Measurements from ENCODE around the gene GNG2.

Gene GNG2

DNA sequence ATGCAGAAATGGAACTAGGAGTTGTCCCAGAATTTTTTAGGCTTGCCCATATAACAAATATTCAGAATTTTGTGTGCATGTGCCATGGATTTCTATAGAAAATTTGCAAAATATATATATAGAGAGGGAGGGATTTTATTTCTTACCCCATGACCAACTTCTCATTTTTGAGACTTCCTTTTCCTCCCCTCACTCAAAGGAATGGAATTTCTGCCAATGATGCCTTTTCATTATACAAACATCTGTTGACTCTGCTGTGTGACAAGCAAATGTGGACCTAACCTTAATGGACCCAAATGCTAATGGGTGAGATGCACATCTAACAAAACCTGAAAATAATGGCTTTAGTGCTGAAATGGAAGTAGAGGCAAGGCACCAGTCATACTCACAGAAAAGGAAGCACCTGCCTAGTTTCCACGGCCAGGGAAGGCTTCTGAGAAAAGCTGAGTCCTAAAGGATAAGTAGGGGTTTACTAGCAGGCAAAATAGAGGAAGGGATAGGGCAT is 3.6 kb upstream of the GNG2 start:
- no peak for DNase-seq (ENCODE audit: low spot score)

DNA sequence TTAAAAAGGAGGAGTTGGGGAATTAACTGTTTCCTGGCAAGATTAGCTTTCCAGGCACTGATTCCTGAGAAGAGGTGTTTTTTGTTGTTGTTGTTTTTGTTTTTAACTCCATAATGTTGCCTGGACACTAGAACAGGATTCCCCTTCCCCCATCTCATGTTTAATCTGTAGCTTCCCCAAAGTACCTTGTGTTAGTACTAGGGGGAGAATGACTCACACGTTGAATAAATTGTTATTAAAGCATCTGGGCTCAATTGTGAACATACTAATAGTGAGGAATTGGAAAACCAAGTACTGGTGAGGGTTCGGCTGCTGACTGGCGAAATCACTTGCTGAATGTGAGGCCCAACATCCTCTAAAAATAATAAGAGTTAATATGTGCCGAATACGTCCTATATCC is 1.3 kb upstream of the GNG2 start:
- DNase-seq (ENCODE audit: low spot score) = no peak

- DNase-seq (ENCODE audit: low spot score) = no peak
Observed at GRCh38 chr14:51860825-51861499, 550 bp downstream of the GNG2 start.

GRCh38 chr14:51862176-51862796 is 1.9 kb downstream of the GNG2 start:
- no peak for DNase-seq (ENCODE audit: low spot score)

- no peak for DNase-seq (ENCODE audit: low spot score)
Observed at GRCh38 chr14:51862860-51863259, 2.4 kb downstream of the GNG2 start.

- no peak for DNase-seq (ENCODE audit: low spot score)
Observed at GRCh38 chr14:51865953-51866747, 5.7 kb downstream of the GNG2 start.

DNA sequence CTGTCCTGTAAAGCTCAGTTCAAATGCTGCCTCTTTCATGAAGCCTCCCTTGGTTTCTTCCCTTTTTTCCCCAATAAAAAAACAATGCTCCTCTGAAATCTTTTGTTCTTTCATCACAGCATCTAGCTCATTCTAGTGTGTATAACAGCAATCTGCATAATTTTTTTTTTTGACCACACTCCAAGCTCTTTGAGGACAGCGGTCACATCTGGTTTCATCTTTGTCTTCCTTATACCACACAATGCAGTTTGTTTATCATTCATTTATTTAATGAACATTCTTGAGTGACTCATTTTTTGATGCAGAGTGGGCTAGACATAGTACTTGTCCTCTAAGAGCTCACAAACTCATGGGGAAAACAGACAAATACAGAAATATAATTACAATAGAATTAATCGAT is 7.3 kb downstream of the GNG2 start:
- no peak for DNase-seq (ENCODE audit: low spot score)

GRCh38 chr14:51868405-51868804 is 8.0 kb downstream of the GNG2 start:
- DNase-seq (ENCODE audit: low spot score) = no peak

- DNase-seq (ENCODE audit: low spot score) = peak; percentile 50
Observed at GRCh38 chr14:51869411-51870100, 9.1 kb downstream of the GNG2 start.

DNA sequence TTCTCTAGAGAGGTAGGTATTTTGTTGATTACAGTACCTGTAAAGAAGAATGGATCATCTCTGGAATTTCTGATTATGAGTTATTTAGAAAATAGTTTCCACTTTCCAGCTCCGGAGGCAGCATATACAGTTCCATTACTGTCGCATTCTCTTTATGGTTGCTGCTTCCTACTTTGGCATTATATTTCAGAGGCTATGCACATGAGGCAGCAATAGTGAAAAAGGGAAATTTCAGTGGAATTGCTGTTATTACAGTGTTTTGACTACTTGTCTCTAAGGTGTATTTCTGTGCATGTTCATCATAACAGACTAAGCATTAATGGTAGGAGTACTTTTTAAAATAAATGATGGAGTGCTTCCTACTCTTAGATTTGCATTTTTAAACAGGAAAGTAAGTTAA is 10.2 kb downstream of the GNG2 start:
- no peak for DNase-seq (ENCODE audit: low spot score)

- no peak for DNase-seq (ENCODE audit: low spot score)
Observed at GRCh38 chr14:51871846-51872245, 11.4 kb downstream of the GNG2 start.

GRCh38 chr14:51872396-51872795 is 12.0 kb downstream of the GNG2 start:
- no peak for DNase-seq (ENCODE audit: low spot score)

GRCh38 chr14:51873221-51873893 is 12.9 kb downstream of the GNG2 start:
- DNase-seq (ENCODE audit: low spot score) = peak; percentile 55

DNA sequence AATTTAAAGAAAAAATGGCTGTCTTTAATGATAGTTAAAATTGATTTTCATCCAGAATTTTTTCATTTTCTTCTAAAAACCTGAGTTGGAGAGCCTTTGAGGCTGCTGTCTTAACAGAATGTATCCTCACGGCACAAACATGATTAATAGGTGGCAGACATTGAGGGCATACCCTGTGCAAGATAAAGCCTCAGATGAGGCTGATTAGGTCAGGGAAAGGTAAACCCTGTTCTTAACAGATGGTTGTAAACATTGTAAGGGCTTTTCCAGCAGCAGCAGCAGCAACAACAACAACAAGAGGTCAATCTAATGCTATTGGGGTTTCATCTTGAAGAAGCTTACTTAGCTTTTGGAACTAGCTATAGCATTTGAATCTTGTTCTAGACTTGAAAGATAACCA is 17.4 kb downstream of the GNG2 start:
- no peak for DNase-seq (ENCODE audit: low spot score)

- no peak for DNase-seq (ENCODE audit: low spot score)
Observed at GRCh38 chr14:51879170-51879569, 18.8 kb downstream of the GNG2 start.

- no peak for DNase-seq (ENCODE audit: low spot score)
Observed at GRCh38 chr14:51880835-51881580, 20.6 kb downstream of the GNG2 start.

DNA sequence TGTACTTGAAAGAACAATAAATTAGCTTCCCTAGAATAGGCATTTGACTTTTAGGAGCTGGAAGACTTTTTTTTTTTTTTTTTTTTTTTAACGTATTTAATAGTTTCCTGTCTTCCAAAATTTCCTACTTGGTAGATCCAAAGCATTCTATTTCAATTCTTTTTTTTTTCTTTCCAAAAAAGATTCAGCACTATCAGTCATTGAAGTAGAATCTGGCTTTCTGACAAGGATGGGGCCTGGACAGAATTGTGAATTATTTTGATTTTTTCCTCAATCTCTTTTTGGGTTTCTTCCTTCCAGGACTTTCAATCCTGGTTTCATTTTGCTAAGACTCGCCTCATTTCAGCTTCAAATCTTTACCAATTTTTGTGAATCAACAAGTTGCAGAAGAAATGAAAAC is 21.2 kb downstream of the GNG2 start:
- DNase-seq (ENCODE audit: low spot score) = no peak

DNA sequence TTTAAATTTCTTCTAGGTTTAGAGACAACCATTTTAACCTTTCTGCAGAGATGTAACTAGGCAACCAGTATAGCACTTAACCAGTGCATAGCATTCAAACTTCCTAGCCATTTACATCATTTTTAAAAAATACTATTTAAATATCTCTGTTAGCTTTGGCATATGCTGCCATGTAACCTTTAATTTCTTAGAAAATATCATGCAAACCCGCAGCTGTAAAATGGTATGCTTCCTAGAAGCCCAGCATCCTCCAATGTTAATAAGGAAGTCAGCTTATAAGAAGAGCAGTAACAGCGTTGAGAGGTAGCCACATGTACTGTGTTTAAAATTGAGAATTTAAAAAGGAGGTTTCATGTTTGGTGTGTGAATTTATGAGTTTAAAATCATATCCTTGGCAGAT is 22.8 kb downstream of the GNG2 start:
- no peak for DNase-seq (ENCODE audit: low spot score)

GRCh38 chr14:51884086-51884927 is 23.9 kb downstream of the GNG2 start:
- no peak for DNase-seq (ENCODE audit: low spot score)

GRCh38 chr14:51889851-51890250 is 29.4 kb downstream of the GNG2 start:
- DNase-seq (ENCODE audit: low spot score) = peak; percentile 8
